GM12801 (cell line): ENCODE data around the gene TIAM1.

Experiments used
- TF ChIP-seq, protein P1 (sequence below): IDR thresholded peaks from one replicate; pipeline ENCODE4 v1.5.1; 2011; ENCODE audit warnings: control low read depth; ENCODE audit not compliant: insufficient read length; ENCODE audit errors: extremely low read depth

TIAM1 gene

DNA sequence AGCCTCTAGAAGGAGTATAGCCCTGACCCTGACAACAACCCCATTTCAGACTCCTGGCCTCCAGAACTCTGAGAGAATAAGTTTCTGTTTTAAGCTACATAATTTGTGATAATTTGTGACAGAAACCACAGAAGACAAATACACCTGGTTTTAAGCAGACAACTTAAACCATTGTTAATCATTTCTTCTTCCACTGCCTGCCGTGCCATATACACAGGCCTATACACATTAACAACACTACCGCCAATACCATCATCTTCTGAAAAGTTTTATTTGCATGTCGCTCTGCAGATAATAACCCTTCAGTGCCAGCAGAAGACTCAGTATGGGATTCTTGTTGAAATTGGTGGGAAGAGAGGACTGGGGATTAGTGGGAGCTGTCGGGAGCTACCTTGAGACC, 265.8 kb downstream of the TIAM1 start:
- TF ChIP-seq, protein P1, sequence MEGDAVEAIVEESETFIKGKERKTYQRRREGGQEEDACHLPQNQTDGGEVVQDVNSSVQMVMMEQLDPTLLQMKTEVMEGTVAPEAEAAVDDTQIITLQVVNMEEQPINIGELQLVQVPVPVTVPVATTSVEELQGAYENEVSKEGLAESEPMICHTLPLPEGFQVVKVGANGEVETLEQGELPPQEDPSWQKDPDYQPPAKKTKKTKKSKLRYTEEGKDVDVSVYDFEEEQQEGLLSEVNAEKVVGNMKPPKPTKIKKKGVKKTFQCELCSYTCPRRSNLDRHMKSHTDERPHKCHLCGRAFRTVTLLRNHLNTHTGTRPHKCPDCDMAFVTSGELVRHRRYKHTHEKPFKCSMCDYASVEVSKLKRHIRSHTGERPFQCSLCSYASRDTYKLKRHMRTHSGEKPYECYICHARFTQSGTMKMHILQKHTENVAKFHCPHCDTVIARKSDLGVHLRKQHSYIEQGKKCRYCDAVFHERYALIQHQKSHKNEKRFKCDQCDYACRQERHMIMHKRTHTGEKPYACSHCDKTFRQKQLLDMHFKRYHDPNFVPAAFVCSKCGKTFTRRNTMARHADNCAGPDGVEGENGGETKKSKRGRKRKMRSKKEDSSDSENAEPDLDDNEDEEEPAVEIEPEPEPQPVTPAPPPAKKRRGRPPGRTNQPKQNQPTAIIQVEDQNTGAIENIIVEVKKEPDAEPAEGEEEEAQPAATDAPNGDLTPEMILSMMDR, result no peak

- TF ChIP-seq, protein P1, result no peak
These were observed 268.2 kb downstream of the TIAM1 start for GRCh38 chr21:31075848-31076247.

DNA sequence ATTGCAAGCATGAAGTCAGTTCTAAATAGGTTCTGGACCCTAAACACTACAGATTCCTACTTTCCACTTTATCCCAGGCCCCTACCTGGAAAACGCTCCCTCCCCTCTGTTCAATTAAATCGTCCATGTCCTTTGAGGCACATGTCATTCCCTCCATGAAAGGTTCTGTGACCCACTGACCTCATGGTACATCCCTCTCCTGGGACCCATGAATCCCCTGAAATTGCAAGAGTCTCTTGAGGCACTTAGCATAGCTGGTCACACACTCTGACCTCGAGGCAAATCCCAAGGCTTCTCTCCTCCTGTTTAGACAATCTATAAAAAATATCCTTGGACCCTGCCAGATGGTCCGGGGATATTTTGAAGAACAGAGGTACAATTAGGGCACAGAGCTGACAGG, 271.5 kb downstream of the TIAM1 start:
- TF ChIP-seq, protein P1, result no peak
